ENCODE data around the gene DCDC2B. TPM values are rescaled to one million over a fixed set of nuclear protein-coding genes. Genes with fewer than 3 reads are reported as not detected.

Gene DCDC2B
- total and polyA plus RNA-seq, 9 of the 15 experiments (the other 6 are each of a cell fraction or from before 2014, with no cell fraction given): not detected

GRCh38 chr1:32255072-32256071, 46.5 kb downstream of the DCDC2B start:
- Histone ChIP-seq H3K9me3 (replicated peaks; ENCODE audit: control insufficient read depth, insufficient read depth, low read depth, low read length) (no peaks in the 10 kb centered on the region), H3K27ac (ENCODE audit: extremely low read depth, low read depth, low read length) (no peak overlapping the region), H3K4me1 (replicated peaks in 1 of 2; ENCODE audit: control insufficient read depth in 2 of 2, insufficient read depth in 2 of 2, low read length in 2 of 2) (peaks cover 13 to 18% of the 10 kb centered on the region in 2 experiments; a peak in 4 of 5 replicates), H3K79me2 (ENCODE audit: control insufficient read depth, insufficient read depth, low read length) (no peaks in the 10 kb centered on the region), H2AFZ (ENCODE audit: low read depth, low read length) (no peak overlapping the region; the same call in 1 of the 2 replicates), H3K36me3 (ENCODE audit: control insufficient read depth, insufficient read depth, low read length) (no peaks in the 10 kb centered on the region), H3K9ac (ENCODE audit: insufficient read depth in 1 of 2, low read depth in 2 of 2, low read length in 2 of 2) (no peak overlapping the region), H4K20me1 (replicated peaks; ENCODE audit: control insufficient read depth, insufficient read depth, low read length) (no peaks in the 10 kb centered on the region), H3K27me3 (ENCODE audit: control insufficient read depth in 2 of 2, insufficient read depth in 2 of 2, low read length in 2 of 2) (no peaks in the 10 kb centered on the region), H3K4me2 (ENCODE audit: insufficient read depth, low read length) (no peak overlapping the region), H3K4me3 (no peak overlapping the region), H3K9me1 (ENCODE audit: control insufficient read depth, insufficient read depth, low read length) (no peaks in the 10 kb centered on the region)
- DNase-seq (ENCODE audit: extremely low read depth in 1 of 4, low spot score in 3 of 4) (no peak), ATAC-seq (no peak), FAIRE-seq (no peak)
- intact Hi-C loops (cut with micrococcal nuclease): no loop called here
- 56% methylated on average over 10 of the region's 10 CpGs for WGBS (ENCODE audit: insufficient coverage, low coverage, missing lambda C conversion rate)
- ChIA-PET CTCF (ENCODE audit: low intra/inter-chr PET ratio) (no interaction called here), POLR2A (interaction anchor here (0.7 to 2.2 kb wide), 4 partner anchors 8 to 102 kb away, joined by 3 to 9 read pairs (median 3); partner anchors contain the start of gene FAM167B)
- in situ Hi-C loops (cut with MboI): no loop called here
- BruUV-seq (replicated peaks): no TSS peak
- TF ChIP-seq KDM2B (CRISPR knock-in tag; IDR thresholded peaks at IDR 0.05): no peak
- TF ChIP-seq ZNF277 (CRISPR knock-in tag; IDR thresholded peaks at IDR 0.05; ENCODE audit: borderline replicate concordance): no peak
- TF ChIP-seq BCOR (IDR thresholded peaks at IDR 0.05): peak; percentile 92
- TF ChIP-seq KLF10 (CRISPR knock-in tag; IDR thresholded peaks at IDR 0.05): no peak
- no peak for TF ChIP-seq ZNF239 (CRISPR knock-in tag; IDR thresholded peaks at IDR 0.05)
- no peak for TF ChIP-seq HDGF (IDR thresholded peaks at IDR 0.05)
- TF ChIP-seq SMARCA4 (IDR thresholded peaks at IDR 0.05): no peak
- peak; percentile 47 to 71 for TF ChIP-seq KDM1A (IDR thresholded peaks at IDR 0.05)
- peak; percentile 91 for TF ChIP-seq RBM25 (IDR thresholded peaks at IDR 0.05; ENCODE audit: low read depth, low read length, severe bottlenecking)
- peak; percentile 89 for TF ChIP-seq ADNP (tag; IDR thresholded peaks at IDR 0.05)
- no peak for TF ChIP-seq SFPQ (IDR thresholded peaks at IDR 0.05; ENCODE audit: low read depth, low read length)
- TF ChIP-seq ZFP30 (CRISPR knock-in tag; IDR thresholded peaks at IDR 0.05; ENCODE audit: borderline replicate concordance): no peak
- no peak for TF ChIP-seq ZNF143 (CRISPR knock-in tag; IDR thresholded peaks at IDR 0.05)
- no peak for TF ChIP-seq PHF20 (IDR thresholded peaks at IDR 0.05; ENCODE audit: partially characterized antibody)
- TF ChIP-seq CBX1 (IDR thresholded peaks at IDR 0.05; ENCODE audit: low read depth): 0 out of 2 replicates have a peak, but pooled peaks have one; percentile 31
- no peak for TF ChIP-seq ZNF511 (CRISPR knock-in tag; IDR thresholded peaks at IDR 0.05)
- TF ChIP-seq RFX5 (IDR thresholded peaks at IDR 0.05; ENCODE audit: low read depth, low read length): no peak
- TF ChIP-seq ZNF583 (CRISPR knock-in tag; IDR thresholded peaks at IDR 0.05): no peak
- no peak for TF ChIP-seq ZC3H11A (IDR thresholded peaks at IDR 0.05; ENCODE audit: low read depth, low read length)

All from K562 (cell line).